HG03066 (cell line): ENCODE measurements around the gene APOBEC3G.
"Not testable (repeated sequence)": the region's sequence is repeated elsewhere in the genome, so short reads cannot be mapped to it uniquely, and the experiment has no call there.

ENCODE experiments used
- ATAC-seq: cut with Tn5 transposase; IDR thresholded peaks from one replicate; pipeline ENCODE4 v1.9.1; 2021; ENCODE audit warnings: low read depth; ENCODE audit not compliant: unreplicated experiment

Gene APOBEC3G

DNA sequence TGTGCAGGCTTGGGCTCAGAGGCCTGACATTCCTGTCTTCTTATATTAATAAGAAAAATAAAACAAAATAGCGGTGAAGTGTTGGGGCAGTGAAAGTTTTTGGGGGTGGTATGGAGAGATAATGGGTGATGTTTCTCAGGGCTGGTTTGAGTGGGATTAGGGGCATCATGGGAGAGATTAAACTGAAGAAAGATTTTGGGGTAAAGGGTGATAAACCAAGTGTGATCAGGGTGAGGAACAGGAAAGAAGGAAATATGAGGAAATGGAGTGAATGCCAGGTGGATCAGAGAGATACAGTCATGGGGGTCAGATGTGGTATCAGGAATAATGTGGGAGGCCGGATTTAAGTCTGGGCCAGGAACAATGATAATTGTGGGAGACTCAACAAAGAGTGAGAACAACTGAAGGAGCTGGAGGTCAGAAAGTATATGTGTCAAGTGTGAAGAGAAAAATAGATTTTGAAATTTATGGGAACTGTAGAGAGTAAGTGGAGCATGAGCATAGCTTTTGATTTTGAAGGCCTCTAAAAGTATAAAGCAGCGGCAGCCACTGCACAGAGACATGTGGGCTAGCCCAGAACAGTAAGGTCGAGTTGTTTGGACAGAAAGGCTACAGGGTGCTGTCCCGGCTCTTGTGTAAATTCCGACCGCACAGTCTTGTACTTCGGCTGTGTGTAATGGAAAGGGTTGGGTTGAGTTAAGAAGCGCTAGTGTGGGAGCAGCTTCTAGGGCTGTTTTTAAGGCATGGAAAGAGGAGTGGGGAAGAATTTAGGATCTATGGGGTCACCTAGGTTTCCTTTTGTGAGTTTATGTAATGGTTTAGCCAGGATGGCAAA lies 10.4 kb upstream of the APOBEC3G start:
- ATAC-seq, result not testable (repeated sequence)

DNA sequence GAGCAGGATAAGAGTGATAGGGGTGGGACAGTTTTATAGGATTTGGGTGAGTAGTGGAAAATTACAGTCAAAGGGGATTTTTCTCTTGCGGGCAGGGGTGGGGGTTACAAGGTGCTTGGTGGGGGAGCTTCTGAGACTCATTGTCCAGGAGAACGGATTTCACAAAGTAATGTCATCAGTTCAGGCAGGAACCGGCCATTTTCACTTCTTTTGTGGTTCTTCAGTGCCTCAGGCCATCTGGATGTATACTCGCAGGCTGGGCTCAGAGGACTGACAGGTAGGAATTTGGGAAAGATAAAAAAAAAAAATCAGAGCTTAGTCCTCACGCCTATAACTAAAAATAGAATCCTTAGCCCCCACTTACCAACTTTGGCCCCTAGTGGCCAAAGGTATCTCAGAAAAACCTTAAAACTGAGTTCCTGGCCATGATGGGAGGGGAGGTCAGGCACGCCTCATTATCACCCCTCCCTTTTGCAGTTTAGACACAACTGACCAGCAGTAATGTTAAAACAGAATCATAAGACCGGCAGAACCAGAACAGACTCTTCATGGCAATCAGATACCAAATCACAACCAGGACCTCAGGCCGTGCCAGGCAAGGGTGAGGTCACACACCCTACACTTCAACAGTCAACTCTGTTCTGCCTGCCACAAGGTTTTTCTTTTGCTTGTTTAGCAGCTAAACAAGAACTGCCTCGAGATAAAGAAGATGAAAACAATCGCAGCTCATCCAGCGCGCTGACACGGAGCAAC lies 8.9 kb upstream of the APOBEC3G start:
- no peak for ATAC-seq

DNA sequence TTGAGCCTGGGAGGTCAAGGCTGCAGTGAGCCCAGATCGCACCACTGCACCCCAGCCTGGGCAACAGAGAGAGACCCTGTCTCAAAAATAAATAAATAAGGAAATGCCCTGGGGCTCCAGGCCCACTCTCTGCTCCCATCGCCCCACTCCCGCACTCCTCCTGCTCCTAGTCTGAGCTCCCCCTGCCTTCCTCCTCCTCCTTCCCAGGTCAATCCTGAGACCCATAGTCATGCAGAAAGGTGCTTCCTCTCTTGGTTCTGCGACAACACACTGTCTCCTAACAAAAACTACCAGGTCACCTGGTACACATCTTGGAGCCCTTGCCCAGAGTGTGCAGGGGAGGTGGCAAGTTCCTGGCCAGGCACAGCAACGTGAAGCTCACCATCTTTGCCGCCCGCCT lies 6.9 kb upstream of the APOBEC3G start:
- no peak for ATAC-seq

DNA sequence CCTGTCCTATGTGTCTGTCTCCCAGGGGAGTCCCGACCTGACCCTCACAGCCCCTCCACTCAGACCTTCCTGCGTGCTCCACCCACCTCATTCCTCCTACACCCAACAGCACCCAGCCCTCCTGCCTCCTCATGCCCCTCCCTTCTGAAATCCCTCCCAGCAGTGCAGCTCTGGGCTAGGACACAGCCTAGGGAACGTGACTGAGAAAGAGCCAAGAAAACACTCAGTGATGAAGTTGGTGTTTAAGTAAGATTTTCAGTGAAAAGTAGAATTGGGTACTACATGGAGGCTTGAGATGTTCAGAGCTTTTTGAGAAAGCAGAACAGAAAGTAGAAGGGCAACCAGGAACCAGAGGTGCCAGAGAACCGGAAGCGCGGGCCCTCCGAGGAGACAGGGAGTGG lies 4.5 kb upstream of the APOBEC3G start:
- not testable (repeated sequence) for ATAC-seq

DNA sequence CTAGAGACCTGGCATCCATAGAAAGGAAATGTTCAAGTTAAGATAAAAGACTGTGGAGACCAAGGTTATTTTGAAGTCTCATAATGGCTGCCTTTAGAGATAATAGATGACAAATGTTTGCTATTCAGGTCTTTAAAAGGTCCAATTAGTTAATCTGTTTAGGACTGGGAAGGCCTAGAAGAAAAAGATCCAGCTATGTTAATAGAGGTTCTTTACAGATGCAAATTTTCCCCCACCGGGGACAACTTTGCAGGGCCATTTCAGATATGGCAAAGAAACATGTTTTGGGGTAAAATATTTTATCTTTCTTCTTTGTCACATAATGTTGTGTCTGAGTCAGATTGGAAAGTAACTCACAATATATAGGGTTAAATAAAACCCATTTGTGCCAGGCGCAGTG lies 3.1 kb upstream of the APOBEC3G start:
- ATAC-seq, result no peak

DNA sequence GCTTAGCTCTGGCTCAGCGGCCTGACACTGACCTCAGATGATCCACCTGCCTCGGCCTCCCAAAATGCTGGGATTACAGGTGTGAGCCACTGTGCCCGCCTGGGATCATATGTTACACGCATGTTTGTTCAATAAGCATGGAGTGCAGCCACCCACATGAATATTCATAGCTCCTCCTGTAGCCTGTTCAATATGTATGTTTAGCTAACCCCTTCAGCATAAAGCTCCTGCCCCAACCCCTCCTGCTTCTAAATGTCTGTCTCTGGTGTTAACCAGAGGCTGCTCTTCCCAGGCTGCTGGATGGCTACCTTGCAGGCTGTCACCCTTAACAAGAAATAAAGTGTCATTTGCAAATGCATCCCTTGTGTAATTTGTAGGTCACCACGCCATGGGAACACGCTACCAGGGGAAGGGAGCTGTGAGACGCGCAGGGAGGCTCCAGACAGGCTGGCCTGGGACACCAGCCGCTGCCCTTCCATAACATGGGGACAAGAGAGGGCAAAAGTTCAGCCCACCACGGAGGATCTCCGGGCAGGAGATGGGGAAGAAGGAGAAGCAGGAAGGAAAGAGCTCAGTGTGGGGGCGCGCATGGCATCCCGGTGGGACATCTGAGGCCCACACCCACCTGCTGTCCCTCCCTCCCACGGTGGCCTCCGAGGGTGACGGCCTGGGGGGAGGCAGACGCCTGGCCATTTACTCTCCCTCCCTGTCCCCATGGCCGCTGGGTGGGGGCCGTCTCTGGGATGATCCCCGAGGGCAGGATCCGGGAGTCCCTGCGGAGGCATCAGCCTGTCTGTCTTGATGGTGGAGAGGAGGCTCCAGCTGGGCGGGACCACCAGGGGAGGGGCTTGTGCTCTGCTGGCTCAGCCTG lies 685 bp upstream of the APOBEC3G start:
- ATAC-seq, result not testable (repeated sequence)

DNA sequence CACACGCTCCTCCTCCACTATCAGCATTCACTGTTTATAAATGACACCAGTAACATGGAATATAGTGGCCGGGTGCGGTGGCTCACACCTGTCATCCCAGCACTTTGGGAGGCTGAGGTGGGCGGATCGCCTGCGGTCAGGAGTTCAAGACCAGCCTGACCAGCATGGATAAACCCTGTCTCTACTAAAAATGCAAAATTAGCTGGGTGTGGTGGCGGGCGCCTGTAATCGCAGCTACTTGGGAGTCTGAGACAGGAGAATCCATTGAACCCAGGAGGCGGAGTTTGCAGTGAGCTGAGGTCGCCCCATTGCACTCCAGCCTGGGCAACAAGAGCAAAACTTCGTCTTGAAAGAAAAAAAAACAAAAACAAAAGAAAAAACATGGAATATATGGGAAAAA lies 837 bp downstream of the APOBEC3G start:
- not testable (repeated sequence) for ATAC-seq

DNA sequence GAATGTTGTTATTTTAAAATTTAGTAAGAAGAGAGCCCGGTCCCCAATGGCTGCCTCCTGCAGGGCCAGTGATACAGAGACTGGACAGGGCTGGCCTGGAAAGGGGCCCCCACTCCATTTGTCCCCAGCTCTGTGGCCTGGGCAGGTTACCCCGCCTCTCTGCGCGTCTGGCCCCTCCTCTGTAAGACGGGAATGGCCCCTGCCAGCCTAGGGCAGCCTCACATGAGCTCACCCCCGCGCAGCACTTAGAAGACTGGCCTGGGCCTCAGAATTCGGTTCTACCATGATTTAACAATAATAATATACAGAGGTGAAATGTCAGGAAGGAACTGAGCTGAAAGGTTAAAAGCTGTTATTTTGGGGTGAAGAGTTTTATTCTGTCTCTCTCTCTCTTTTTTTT lies 1.3 kb downstream of the APOBEC3G start:
- no peak for ATAC-seq

DNA sequence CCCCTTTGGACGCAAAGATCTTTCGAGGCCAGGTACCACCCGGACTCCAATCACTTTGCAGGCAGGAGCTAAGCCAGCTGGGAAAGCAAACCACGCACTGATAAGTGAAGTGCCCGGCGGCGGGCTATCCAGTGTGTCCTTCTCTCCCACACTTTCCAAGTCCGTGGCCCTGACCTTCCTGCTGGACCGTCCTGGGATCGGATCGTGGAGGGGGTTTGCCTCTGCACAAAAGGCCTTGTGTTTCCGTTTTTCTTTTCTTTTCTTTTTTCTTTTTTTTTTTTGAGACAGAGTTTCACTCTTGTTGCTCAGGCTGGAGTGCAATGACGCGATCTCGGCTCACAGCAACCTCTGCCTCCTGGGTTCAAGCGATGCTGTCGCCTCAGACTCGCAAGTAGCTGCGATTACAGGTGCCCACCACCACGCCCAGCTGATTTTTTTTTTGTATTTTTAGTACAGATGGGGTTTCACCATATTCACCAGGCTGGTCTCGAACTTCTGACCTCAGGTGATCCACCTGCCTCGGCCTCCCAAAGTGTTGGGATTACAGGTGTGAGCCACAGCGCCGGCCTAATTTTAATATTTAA lies 2.1 kb downstream of the APOBEC3G start:
- ATAC-seq, result not testable (repeated sequence)

DNA sequence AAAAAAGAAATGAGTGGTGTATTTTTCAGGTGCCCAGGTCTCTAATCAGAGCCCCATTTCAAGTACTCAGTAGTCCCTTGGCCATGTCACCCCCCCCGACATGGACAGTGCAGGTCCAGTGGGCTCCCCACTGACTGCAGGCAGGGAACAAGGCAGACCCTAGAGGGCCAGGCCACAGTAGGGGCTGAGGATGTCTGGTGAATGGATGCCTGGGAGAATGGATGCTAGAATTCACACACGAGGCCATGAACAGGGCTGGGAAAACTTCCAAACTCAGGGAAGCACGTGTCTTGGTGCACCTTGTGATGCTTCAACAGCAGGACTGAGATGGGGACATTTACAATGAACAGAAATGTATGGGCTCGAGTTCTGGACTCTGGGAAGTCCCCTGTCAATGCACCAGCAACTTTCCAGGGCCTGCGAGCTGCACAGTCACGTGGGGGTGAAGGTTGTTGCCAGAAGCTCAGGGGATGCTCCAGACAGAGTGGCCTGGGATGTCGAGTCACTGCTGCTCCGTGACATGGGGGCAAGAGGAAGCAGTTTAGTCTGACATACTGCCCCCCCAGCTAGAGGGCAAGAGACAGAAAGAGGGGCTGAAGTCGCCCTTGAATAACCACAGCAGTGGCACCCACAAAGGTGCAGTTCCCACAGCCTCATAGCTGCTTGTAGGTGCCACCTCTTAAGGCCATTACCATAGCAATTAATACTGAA lies 3.1 kb downstream of the APOBEC3G start:
- no peak for ATAC-seq

DNA sequence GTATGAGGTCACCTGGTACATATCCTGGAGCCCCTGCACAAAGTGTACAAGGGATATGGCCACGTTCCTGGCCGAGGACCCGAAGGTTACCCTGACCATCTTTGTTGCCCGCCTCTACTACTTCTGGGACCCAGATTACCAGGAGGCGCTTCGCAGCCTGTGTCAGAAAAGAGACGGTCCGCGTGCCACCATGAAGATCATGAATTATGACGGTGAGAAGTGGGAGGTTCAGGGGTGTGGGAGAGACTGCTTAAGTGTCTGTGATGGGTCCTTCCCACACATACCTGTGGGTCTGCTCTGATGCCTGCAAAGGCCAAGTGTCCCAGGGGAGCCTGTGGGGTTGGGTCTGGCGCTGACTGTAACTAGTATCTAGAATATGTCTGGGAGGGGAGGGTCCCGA lies 3.9 kb downstream of the APOBEC3G start:
- no peak for ATAC-seq

DNA sequence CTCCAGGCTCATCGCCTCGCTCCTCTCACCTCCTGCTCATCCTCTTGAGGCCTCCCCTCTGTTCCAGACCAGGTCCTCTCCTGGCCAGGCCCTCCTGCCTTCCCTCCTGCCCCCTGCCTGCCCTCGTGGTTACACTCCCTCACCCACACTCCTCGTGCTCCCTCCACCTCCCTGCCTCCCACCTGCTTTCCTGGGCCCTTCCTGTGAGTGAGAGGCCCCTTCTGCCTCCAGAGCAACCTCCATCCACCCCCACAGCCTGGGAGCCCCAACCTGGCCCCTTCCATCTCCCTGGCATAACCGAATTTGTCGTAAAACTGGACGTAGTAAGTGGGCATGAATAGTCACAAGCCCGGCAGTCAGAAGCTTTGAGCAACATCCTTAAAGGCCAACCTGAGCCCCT lies 4.5 kb downstream of the APOBEC3G start:
- no peak for ATAC-seq

DNA sequence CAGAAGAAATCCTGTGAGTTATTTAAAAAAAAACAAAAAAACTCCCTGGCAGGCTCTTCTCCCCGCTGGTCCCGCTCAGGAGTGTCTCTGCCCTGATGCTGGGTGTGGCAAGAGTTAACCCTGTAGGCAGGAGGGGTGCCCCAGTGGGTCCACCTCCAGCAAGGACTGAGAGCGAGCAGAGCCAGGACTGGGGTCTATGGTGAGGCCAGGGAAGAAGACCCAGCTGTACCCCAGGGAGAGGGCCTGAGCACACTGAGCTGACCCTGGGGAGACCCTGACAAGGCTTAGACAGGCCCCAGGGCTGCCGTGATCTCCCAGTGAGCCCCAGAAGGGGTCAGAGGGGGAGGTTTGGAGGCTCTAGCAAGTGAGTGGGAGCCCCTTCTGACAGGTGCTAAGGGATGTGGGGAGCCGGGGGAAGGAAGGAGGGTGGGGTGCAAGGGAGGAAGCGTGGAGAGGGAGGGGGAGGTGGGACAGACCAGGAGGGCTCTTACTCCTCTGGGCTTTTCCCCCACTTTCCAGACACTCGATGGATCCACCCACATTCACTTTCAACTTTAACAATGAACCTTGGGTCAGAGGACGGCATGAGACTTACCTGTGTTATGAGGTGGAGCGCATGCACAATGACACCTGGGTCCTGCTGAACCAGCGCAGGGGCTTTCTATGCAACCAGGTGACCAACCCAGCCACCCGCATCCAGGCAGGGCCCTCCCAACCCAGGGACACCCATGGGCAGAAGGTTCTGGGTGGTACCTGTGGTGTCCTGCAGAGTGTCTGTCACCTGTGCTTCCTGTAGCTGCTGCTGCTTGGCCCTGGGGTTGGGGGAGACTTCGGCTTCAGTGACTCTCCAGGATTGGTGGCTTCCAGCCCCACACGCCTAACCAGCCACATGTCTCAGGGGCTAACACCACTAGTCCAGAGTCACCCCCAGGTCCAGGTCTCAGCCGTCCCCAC lies 6.4 kb downstream of the APOBEC3G start:
- ATAC-seq, result no peak

DNA sequence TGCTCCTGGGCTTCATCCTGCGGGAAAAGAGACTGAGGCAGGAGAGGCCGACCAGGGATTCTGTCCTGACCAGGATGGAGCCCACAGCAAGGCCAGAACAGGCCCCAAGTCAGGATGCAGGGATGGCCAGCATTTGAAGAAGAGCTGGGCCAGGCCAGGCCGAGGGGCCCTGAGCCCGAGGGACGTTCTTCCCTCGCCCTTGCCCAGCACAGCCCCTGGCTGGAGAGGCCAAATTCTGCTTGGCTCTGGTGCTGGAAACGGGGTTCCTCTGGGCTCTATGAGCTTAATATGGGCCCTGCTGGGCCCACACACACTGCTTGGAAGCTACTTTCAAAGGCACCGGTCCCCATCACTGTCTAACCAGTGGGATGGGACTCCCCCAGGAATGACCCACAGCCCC lies 7.6 kb downstream of the APOBEC3G start:
- no peak for ATAC-seq

DNA sequence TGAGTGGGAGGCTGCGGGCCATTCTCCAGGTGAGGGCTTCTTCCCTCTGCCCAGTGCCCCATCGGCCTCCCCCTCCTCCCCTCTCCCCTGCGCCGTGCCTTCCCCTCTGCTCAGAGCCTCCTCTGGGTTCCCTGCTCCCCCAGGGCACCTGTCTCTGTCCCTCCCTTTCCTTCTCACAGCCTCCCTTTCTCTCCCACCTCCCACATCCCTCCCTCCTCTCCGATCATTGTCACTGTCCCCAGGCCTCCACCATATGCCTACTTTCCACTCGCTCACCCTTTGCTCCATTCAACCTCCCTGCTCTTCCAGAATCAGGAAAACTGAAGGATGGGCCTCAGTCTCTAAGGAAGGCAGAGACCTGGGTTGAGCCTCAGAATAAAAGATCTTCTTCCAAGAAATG lies 10.0 kb downstream of the APOBEC3G start:
- no peak for ATAC-seq

DNA sequence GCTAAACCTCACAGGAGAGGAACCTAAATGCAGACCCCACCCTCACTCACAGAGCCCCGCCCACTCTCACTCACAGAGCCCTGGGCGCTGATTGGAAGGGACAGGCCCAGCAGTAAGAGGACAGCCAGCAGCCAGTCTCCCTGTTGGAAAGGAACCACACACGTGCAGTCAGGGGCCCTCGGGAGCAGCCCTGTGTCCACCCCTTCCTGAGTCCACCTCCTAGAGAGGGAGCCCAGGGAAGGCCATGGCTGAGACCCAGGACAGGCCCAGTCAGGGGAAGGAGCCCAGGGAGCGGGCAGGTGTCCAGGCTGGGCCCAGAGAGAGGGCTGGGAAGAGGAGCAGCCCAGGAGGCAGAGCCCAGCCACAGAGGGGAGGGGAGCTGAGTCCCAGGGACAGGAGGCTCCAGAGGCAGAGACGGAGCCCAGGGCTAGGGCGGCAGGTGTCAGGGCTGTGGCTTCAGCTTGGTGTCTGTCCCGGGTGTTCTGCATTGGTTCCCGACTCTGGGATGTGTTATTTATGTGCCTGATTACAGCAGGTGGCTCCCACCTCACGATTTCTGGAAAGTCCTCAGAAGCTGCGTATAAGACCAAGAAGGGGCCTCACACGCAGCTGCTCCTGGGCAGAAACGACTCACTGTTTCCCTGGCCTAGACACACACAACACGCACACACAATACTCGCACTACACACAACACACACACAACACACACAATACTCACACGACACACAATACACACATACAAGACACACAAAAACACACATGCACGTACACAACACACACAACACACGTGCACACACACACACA lies 11.0 kb downstream of the APOBEC3G start:
- no peak for ATAC-seq

DNA sequence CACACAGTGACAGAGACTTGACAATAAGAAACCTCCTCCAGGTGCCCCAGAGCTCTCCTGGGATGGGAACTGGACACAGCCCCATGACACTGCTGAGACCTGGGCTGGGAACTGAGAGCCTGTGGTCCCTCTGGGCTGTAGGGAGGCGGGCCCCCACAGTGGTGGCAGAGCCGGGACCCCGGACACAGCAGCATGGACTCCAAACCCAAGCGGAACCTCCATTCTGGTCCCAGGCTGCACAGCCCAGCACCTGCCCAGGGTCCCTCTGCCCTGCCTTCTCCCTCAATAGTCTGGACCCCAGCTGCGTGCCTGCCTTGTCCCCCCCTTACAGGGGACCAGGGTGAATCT lies 11.6 kb downstream of the APOBEC3G start:
- no peak for ATAC-seq

DNA sequence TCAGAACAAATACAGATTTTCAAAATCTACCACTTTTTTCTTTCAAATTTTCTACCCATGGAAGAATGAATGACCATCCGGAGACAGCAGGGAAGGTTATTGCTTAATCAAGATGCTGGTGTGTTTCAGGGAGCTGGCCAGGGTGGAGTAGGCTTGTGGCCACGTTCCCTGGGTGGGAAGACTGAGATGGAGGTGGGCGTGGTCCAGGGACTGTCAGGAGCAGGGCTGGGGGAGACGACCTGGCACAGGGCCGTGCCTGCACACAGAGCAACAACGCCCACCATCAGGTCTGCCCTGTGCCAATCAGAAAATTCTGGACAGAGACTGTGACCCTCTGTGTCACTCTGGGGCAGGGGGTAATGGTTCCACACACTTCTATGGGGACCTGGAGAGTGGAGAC lies 12.9 kb downstream of the APOBEC3G start:
- no peak for ATAC-seq
